Superior temporal gyrus (tissue), 1 donor: ENCODE results near the gene CARD18.
"Not testable (repeated sequence)": the region's sequence is repeated elsewhere in the genome, so short reads cannot be mapped to it uniquely, and the experiment has no call there.

ENCODE experiments used
- DNase-seq: peaks from one replicate; pipeline ENCODE4 v3.0.0-alpha.2; 2016; ENCODE audit errors: extremely low spot score

CARD18 gene

GRCh38 chr11:105132716-105133511, 6.7 kb downstream of the CARD18 start:
- DNase-seq = no peak

DNA sequence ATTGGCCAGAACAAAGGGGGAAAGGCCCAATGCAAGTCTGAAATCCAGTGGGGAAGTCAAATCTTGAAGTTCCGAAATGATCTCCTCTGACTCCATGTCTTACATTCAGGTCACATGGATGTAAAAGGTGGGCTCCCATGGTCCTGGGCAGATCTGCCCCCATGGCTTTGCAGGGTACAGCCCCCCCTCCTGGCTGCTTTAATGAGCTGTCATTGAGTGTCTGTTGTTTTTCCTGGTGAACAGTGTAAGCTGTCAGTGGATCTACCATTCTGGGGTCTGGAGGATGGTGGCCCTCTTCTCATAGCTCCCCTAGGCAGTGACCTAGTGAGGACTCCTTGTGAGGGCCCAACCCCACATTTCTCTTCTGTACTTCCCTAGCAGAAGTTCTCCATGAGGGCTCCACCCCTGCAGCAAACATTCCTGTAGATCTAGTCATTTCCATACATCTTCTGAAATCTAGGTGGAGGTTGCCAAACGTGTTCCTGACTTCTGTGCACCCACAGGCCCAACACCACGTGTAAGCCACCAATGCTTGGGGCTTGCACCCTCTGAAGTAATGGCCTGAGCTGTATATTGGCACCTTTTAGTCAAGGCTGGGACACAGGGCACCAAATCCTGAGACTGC, 9.3 kb downstream of the CARD18 start:
- no peak for DNase-seq

DNA sequence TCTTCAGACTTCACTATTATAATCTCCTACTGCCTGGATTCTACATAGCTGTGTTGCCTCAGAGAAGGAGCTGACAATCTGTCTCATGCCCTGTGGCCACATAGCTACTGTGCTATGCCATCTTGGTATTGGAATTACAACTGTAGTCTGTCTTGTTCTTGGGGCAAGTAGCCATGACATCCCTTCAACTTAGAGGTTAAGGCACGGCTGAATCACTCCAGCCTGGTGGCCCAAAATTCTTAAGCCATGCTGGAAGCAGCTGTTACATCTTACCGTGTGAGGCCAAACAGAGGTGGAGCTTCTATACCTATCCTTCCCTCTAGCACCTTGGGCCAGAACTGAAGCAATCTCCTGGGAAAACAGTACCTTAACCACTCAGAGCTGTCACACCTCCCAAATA, 14.8 kb downstream of the CARD18 start:
- DNase-seq = no peak

DNA sequence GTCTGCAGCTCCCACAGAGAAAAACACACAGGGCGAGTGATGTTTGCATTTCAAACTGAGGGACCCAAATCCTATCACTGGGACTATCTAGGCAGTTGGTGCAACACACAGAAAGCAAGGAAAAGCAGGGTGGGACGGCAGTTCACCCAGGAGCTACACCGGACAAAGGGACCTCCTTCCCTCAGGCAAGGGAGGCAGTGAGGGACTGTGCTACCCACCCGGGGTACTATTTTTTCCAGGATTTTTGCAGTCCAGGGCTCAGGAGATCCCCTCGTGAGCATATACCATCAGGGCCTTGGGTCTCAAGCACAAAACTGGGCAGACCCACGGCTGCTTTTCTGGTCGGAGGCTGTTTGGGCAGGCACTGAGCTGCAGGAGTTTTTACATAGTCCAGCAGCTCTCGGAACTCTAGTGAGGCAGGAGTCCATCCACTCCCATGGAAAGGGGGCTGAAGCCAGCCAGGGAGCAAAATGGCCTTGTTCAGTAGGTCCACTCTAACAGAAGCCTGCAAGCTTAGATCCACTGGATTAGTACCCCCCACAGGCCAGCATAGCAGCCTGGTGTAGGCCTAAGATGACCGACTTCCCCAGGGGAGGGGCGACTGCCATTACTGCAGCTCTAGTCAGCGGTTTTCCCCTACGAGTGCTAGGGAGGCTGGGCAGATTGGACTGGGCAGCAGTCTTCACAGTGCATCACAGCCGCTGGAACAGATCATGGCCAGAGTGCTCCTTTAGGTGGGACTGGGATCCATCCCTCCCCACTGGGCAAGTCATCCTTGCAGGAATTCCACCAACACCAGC, 28.2 kb downstream of the CARD18 start:
- DNase-seq = no peak

GRCh38 chr11:105110688-105111030, 28.9 kb downstream of the CARD18 start:
- DNase-seq = no peak

GRCh38 chr11:105109855-105110687, 29.5 kb downstream of the CARD18 start:
- no peak for DNase-seq

- no peak for DNase-seq
These were observed 30.2 kb downstream of the CARD18 start for GRCh38 chr11:105109321-105109720.

- no peak for DNase-seq
These were observed 31.3 kb downstream of the CARD18 start for GRCh38 chr11:105108247-105108646.

GRCh38 chr11:105107226-105107825, 32.2 kb downstream of the CARD18 start:
- not testable (repeated sequence) for DNase-seq

DNA sequence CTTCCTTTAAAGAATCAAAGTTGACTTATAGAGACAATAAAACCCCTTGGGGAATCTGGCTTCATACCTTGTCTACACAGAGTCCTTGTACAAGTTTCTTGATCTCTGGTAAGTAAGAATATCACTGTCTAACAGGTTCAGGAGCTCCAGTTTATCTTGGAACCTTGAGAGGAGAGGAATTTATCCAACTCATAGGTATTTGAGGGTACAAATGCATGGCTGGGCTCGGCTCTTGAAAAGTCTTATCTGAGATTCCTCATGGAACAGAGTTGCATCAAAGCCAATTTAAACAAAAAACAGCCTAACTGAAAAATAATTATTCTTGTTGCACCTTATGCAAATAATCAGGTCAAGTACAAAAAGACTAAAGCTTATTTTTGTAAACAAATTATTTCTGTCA, 33.4 kb downstream of the CARD18 start:
- no peak for DNase-seq

DNA sequence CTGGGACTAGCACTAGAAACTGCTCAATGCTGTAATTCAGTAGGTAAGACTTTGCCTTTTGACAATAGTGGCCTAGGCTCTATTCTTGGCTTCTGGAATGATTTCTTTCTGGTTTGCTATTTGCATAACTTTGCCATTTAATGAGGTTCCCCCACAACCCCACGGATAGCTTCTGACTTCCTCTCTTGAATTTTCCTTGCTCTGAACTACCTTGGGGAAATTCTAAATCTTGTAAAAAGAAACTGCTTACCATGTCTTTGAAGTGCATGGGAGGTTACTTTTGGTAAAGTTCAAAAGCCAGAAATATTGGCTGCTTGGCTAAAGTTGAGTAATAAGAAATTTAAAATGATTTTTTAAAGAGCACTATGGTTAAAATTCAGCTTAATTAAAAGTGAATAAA, 35.3 kb downstream of the CARD18 start:
- no peak for DNase-seq

- no peak for DNase-seq
These were observed 36.2 kb downstream of the CARD18 start for GRCh38 chr11:105103336-105103735.

DNA sequence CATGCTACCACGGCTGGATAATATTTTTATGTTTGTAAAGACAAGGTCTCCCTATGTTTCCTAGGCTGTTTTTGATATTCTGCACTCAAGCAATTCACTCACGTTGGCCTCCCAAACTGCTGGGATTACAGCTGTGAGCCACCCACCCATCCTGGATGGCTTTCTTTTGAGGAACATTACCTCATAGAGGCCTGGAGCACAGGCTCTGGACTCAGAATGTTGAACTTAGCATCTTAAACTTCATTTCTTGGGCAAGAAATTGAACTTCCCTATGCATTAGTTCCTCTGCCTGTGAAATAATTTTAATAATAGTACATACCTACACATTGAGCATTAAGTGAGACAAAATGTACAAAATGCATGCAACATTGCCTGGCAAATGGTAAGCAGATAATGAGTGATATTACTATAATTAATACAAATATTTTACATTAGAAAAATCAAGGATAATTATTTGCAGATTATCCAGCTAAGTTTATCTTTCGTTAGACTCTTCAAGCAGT, 37.4 kb downstream of the CARD18 start:
- DNase-seq = not testable (repeated sequence)

- DNase-seq = no peak
These were observed 38.5 kb downstream of the CARD18 start for GRCh38 chr11:105100981-105101630.

DNA sequence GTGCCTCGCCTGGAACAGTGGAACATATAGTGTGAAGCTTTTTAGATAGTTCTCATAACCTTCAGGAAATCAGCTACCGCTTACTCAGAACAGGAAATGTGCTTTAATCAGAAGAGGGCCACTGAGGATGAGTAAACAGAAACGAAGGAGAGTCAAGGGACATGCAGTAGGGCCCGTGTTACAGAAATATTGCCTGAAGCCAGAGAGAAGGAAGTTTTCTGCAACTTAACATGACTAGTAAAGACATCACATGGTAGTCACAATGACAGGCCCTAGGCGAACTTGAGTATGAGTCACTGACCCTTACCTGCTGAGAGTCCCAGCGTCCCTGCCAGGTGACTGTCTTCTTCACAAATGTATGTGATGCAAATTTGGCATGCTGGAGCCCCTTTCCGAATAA, 39.4 kb downstream of the CARD18 start:
- no peak for DNase-seq

DNA sequence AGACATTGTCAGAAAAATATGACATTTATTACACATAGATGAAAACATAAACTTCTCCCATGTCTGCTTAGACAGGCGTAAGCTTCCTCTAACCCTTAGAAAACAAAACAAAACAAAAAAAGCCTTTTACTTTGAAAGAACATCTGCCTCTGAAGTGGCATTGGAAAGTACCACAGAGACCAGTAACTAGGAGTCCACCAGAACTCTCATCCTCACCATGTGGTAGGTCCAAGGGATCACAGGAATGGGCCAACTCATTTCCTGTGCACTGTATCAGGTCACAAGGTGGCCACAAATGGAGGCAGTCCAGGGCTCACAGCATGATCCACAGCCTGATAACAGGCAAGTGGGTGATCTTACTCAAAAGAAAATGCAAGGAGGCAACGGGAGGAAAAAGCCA, 40.0 kb downstream of the CARD18 start:
- DNase-seq = not testable (repeated sequence)

DNA sequence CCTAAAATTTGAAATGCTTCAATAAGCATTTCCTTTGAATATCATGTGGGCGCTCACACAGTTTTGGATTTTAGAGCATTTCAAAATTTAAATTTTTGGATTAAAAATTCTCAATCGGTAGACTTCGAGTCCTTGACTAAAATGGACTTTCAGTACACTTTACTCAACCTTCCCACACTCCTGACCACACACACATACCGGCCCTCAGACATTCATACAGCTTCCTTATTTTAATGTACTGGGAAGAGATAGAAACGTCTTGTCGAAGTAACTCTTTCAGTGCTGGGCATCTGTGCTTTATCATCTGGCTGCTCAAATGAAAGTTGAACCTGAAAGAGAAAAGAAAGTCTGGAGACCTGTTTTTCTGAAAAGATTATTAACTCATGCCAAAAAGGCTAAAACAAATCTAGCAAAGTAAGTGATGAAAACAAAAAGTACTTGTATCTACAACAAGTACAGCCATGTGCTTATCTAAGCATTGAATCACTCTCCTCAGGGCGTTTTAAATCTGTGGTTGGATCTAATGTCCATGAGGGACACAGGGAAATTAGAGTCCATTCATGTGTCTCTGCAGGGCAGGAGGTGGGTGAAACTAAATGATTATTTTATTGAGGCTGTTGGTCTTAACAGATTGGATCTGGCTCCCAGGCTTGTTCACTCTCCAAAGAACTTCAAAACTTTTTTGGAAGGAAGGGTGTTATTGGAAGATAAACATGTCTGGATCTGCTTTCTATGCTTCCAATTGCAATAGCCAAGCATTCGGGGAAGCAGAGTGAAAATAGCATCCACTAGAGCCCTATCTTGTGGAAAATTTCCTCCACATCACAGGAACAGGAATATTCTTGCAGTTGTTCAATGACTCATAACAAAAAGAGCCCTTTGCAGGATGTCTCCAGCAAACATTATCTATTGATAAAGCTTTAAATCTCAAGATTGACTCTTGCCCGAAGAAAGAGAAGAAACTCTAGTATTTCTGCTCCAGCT, 47.0 kb downstream of the CARD18 start:
- DNase-seq = no peak
